Smooth muscle cell (in vitro differentiated cells): ENCODE data around the gene LMBR1. TPM values are rescaled to one million over a fixed set of nuclear protein-coding genes. Genes with fewer than 3 reads are reported as not detected.

Source experiments
- DNase-seq: peaks from one replicate; lab custom pipeline; 2025; ENCODE audit not compliant: unreplicated experiment; lab: John Stamatoyannopoulos, UW
- H2AFZ ChIP-seq: fragments of 200-600 bp; sonication (generic); 2 replicates; pipeline ENCODE4 v1.6.0; 2016; ENCODE audit warnings: antibody characterized with exemption, low read depth, mild to moderate bottlenecking
- H3F3A ChIP-seq: fragments of 200-600 bp; sonication (generic); 2 replicates; pipeline ENCODE4 v1.6.0; 2017; ENCODE audit warnings: antibody characterized with exemption, low read depth
- H3K27ac ChIP-seq: fragments of 200-600 bp; sonication (generic); 2 replicates; pipeline ENCODE4 v1.5.1; 2016; ENCODE audit warnings: low read depth, mild to moderate bottlenecking
- H3K27me3 ChIP-seq: fragments of 200-600 bp; sonication (generic); 2 replicates; pipeline ENCODE4 v1.6.1; 2016; ENCODE audit warnings: low read depth, mild to moderate bottlenecking
- H3K36me3 ChIP-seq: fragments of 200-600 bp; sonication (generic); 2 replicates; pipeline ENCODE4 v1.5.1; 2016; ENCODE audit warnings: low read depth
- H3K4me1 ChIP-seq: fragments of 200-600 bp; sonication (generic); 2 replicates; pipeline ENCODE4 v1.5.1; 2016; ENCODE audit warnings: low read depth
- H3K4me2 ChIP-seq: fragments of 200-600 bp; sonication (generic); 2 replicates; pipeline ENCODE4 v1.6.0; 2016; ENCODE audit warnings: mild to moderate bottlenecking
- H3K4me3 ChIP-seq: fragments of 200-600 bp; sonication (generic); 2 replicates; pipeline ENCODE4 v1.5.1; 2016; ENCODE audit warnings: mild to moderate bottlenecking
- H3K79me2 ChIP-seq: fragments of 200-600 bp; sonication (generic); 2 replicates; pipeline ENCODE4 v1.6.0; 2016; ENCODE audit warnings: low read depth, mild to moderate bottlenecking
- H3K9ac ChIP-seq: fragments of 200-600 bp; sonication (generic); 2 replicates; pipeline ENCODE4 v1.6.0; 2016; ENCODE audit warnings: low read depth
- H3K9me3 ChIP-seq: fragments of 200-600 bp; sonication (generic); replicated peaks from 2 replicates; pipeline ENCODE4 v1.5.1; 2016; ENCODE audit warnings: low read depth
- H4K20me1 ChIP-seq: fragments of 200-600 bp; sonication (generic); 2 replicates; pipeline ENCODE4 v1.6.0; 2016; ENCODE audit warnings: low read depth
- WGBS: methylation state at CpG from one replicate; pipeline ENCODE4 v1.1.7; 2016; ENCODE audit warnings: low lambda C conversion rate; 5-methylcytosine and 5-hydroxymethylcytosine counted together
- polyA plus RNA-seq: library from polyadenylated mRNA; unstranded; fragments of >200 nt; fragmentation: Nextera tagmentation; extraction: Ambion mirVana; gene quantifications from 2 replicates; pipeline ENCODE4 v1.2.1, GENCODE V29; 2016
- total RNA-seq: library from RNA; depleted of rRNA; stranded (reverse); fragments of >200 nt; gene quantifications from 2 replicates; pipeline ENCODE4 v1.2.3, GENCODE V29; 2014
- TF ChIP-seq, protein P1 (sequence below): fragments of 200-600 bp; sonication (generic); IDR thresholded peaks from 2 replicates; pipeline ENCODE4 v1.5.1; 2017; ENCODE audit warnings: borderline replicate concordance, mild to moderate bottlenecking, antibody characterized with exemption; ENCODE audit not compliant: insufficient read depth, poor library complexity, severe bottlenecking

Gene LMBR1
- total and polyA plus RNA-seq, 2 experiments from 2014 or later = 9.7 to 30.3 TPM

DNA sequence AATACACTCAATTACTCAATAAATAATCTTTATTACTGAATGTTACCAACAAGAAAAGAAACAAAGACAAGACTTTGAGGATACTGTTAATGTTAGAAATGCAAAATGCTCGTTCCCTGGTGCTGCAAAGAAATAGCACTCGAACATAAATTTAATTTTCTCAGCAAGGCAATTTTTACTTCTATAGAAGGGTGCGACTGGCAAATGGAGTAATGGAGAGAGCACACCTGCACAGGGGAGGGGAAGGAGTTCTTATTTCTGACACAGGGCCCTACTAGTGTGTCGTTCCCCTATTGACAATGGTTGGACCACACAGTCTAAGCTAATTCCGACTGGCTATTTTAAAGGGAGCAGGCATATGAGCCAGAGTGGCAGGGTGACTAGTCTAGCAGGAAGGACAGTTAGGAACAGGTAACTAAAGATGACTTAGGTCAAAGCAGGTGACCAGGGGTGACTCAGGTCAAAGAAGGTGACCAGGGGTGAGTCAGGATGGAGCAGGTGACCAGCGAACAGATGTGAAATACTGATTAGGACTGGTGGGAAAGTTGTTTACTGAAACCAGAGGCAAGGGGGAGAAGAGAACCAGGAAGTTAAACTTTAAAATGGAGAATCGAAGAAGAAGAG is 133.3 kb downstream of the LMBR1 start:
- Histone ChIP-seq H3K9me3 (no peaks in the 10 kb centered on the region), H3K36me3 (no peaks in the 10 kb centered on the region), H2AFZ (no peak overlapping the region), H3K4me2 (no peak overlapping the region), H3K27me3 (no peaks in the 10 kb centered on the region), H3F3A (no peaks in the 10 kb centered on the region), H3K27ac (no peak overlapping the region), H3K79me2 (no peaks in the 10 kb centered on the region), H3K4me3 (no peak overlapping the region), H3K4me1 (no peaks in the 10 kb centered on the region), H3K9ac (no peak overlapping the region), H4K20me1 (no peaks in the 10 kb centered on the region)
- 97% methylated on average over 7 of the region's 7 CpGs for WGBS
- TF ChIP-seq, protein P1, sequence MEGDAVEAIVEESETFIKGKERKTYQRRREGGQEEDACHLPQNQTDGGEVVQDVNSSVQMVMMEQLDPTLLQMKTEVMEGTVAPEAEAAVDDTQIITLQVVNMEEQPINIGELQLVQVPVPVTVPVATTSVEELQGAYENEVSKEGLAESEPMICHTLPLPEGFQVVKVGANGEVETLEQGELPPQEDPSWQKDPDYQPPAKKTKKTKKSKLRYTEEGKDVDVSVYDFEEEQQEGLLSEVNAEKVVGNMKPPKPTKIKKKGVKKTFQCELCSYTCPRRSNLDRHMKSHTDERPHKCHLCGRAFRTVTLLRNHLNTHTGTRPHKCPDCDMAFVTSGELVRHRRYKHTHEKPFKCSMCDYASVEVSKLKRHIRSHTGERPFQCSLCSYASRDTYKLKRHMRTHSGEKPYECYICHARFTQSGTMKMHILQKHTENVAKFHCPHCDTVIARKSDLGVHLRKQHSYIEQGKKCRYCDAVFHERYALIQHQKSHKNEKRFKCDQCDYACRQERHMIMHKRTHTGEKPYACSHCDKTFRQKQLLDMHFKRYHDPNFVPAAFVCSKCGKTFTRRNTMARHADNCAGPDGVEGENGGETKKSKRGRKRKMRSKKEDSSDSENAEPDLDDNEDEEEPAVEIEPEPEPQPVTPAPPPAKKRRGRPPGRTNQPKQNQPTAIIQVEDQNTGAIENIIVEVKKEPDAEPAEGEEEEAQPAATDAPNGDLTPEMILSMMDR = no peak
- DNase-seq = no peak

GRCh38 chr7:156759143-156759542 is 133.8 kb downstream of the LMBR1 start:
- H4K20me1 ChIP-seq = no peaks in the 10 kb centered on the region
- no peaks in the 10 kb centered on the region for H3K9me3 ChIP-seq
- no peak for DNase-seq
- TF ChIP-seq, protein P1 = no peak
- H3K4me2 ChIP-seq = no peak overlapping the region
- H3K4me3 ChIP-seq = no peak overlapping the region
- no peak overlapping the region for H3K27ac ChIP-seq
- no peaks in the 10 kb centered on the region for H3K4me1 ChIP-seq
- H3F3A ChIP-seq = no peaks in the 10 kb centered on the region
- H2AFZ ChIP-seq = no peak overlapping the region
- no peaks in the 10 kb centered on the region for H3K36me3 ChIP-seq
- no peaks in the 10 kb centered on the region for H3K79me2 ChIP-seq
- 92% methylated on average over 2 of the region's 2 CpGs for WGBS
- no peak overlapping the region for H3K9ac ChIP-seq
- no peaks in the 10 kb centered on the region for H3K27me3 ChIP-seq

DNA sequence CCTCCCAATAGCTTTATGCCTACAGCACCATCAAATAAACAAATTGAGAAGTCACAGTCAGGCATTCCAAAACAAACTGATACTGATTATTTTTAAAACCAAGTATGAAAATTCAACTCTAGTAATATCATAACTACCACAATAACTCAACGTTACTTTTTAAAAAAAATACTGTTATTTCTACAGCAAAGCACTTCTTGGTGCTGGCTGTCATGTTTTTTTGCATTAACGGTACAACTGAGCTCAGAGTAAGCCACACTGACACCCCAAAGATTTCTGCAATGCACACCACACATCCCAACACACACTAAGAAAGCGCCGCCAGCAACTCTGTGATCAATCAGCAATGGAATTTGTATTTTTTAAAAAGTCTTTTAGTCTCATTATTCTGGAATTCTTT is 138.8 kb downstream of the LMBR1 start:
- Histone ChIP-seq H3K4me2 (no peak overlapping the region), H3K4me1 (peaks cover 21% of the 10 kb centered on the region), H3K9ac (no peak overlapping the region), H3K27me3 (no peaks in the 10 kb centered on the region), H3K36me3 (no peaks in the 10 kb centered on the region), H3K9me3 (no peaks in the 10 kb centered on the region), H2AFZ (no peak overlapping the region), H4K20me1 (no peaks in the 10 kb centered on the region), H3K27ac (no peak overlapping the region), H3K4me3 (no peak overlapping the region), H3K79me2 (no peaks in the 10 kb centered on the region), H3F3A (peaks cover 12% of the 10 kb centered on the region)
- TF ChIP-seq, protein P1 = no peak
- DNase-seq = no peak
- WGBS = 96% methylated on average over 4 of the region's 4 CpGs

- H3K36me3 ChIP-seq = no peaks in the 10 kb centered on the region
- no peak overlapping the region for H3K4me2 ChIP-seq
- 95% methylated on average over 7 of the region's 7 CpGs for WGBS
- no peaks in the 10 kb centered on the region for H3K27me3 ChIP-seq
- H2AFZ ChIP-seq = no peak overlapping the region
- H3K9ac ChIP-seq = no peak overlapping the region
- H3K4me3 ChIP-seq = no peak overlapping the region
- no peak overlapping the region for H3K27ac ChIP-seq
- no peaks in the 10 kb centered on the region for H3K9me3 ChIP-seq
- H3K79me2 ChIP-seq = no peaks in the 10 kb centered on the region
- no peaks in the 10 kb centered on the region for H4K20me1 ChIP-seq
- TF ChIP-seq, protein P1 = no peak
- DNase-seq = no peak
- H3F3A ChIP-seq = peaks cover 12% of the 10 kb centered on the region
- H3K4me1 ChIP-seq = peaks cover 21% of the 10 kb centered on the region
Observed at GRCh38 chr7:156753630-156754029, 139.4 kb downstream of the LMBR1 start.
